Right lobe of liver (tissue), 4 donors: ENCODE data around the gene ZCCHC7.

Experiments
- POLR2A ChIP-seq: fragments of 450-650 bp; IDR thresholded peaks from one replicate; pipeline ENCODE4 v1.6.1; 2017; ENCODE audit warnings: antibody characterized with exemption, mild to moderate bottlenecking
- TF ChIP-seq, protein P1 (sequence below), 4 donors: fragments of 200-600 bp in 3 of 4; fragments of 450-650 bp in 1 of 4; IDR thresholded peaks; one replicate each; pipeline versions ENCODE4 v1.5.1 to v1.8.0; 2016 to 2022; ENCODE audit warnings: antibody characterized with exemption in 4 of 4, mild to moderate bottlenecking in 2 of 4
- donor health status: DM: no; HTN: no; CAD: no.
- donor health status: DM: no; HTN: no; CAD: no.
- donor health status: DM: no; HTN: yes; CAD: no.

- TF ChIP-seq, protein P1, sequence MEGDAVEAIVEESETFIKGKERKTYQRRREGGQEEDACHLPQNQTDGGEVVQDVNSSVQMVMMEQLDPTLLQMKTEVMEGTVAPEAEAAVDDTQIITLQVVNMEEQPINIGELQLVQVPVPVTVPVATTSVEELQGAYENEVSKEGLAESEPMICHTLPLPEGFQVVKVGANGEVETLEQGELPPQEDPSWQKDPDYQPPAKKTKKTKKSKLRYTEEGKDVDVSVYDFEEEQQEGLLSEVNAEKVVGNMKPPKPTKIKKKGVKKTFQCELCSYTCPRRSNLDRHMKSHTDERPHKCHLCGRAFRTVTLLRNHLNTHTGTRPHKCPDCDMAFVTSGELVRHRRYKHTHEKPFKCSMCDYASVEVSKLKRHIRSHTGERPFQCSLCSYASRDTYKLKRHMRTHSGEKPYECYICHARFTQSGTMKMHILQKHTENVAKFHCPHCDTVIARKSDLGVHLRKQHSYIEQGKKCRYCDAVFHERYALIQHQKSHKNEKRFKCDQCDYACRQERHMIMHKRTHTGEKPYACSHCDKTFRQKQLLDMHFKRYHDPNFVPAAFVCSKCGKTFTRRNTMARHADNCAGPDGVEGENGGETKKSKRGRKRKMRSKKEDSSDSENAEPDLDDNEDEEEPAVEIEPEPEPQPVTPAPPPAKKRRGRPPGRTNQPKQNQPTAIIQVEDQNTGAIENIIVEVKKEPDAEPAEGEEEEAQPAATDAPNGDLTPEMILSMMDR (IDR thresholded peaks at IDR 0.05), result no peak
- no peak for TF ChIP-seq POLR2A
Measured at GRCh38 chr9:37197158-37198038, 77.0 kb downstream of the ZCCHC7 start.
